ENCODE data around the gene STAP2. TPM values are rescaled to one million over a fixed set of nuclear protein-coding genes. Genes with fewer than 3 reads are reported as not detected.

The STAP2 gene
- total RNA-seq, 1 donor from 2014 or later = 35.6 TPM

GRCh38 chr19:4375164-4376027 is 36.8 kb upstream of the STAP2 start:
- peak overlapping the region; percentile 97 for H3K27ac Mint-ChIP-seq
- no peaks in the 10 kb centered on the region for H3K27me3 Mint-ChIP-seq
- DNase-seq (ENCODE audit: low spot score, unreplicated experiment) = peak; percentile 61
- peak; percentile 59 for TF ChIP-seq CTCF (IDR thresholded peaks at IDR 0.05; ENCODE audit: unreplicated experiment)
- peak overlapping the region; percentile 22 for H3K4me3 Mint-ChIP-seq (ENCODE audit: low read depth)
- peaks cover 22% of the 10 kb centered on the region for H3K4me1 Mint-ChIP-seq (ENCODE audit: low read depth)
- no peaks in the 10 kb centered on the region for H3K9me3 Mint-ChIP-seq (ENCODE audit: low read depth)
- H3K36me3 Mint-ChIP-seq (ENCODE audit: insufficient read depth) = peaks cover 3% of the 10 kb centered on the region

GRCh38 chr19:4374498-4375163 is 36.0 kb upstream of the STAP2 start:
- no peak for DNase-seq (ENCODE audit: low spot score, unreplicated experiment)
- peaks cover 3% of the 10 kb centered on the region for H3K36me3 Mint-ChIP-seq (ENCODE audit: insufficient read depth)
- H3K27me3 Mint-ChIP-seq = no peaks in the 10 kb centered on the region
- H3K9me3 Mint-ChIP-seq (ENCODE audit: low read depth) = no peaks in the 10 kb centered on the region
- TF ChIP-seq CTCF (IDR thresholded peaks at IDR 0.05; ENCODE audit: unreplicated experiment) = no peak
- H3K4me3 Mint-ChIP-seq (ENCODE audit: low read depth) = no peak overlapping the region
- peak overlapping the region; percentile 97 for H3K27ac Mint-ChIP-seq
- peaks cover 22% of the 10 kb centered on the region for H3K4me1 Mint-ChIP-seq (ENCODE audit: low read depth)

GRCh38 chr19:4373601-4374497 is 35.2 kb upstream of the STAP2 start:
- H3K27me3 Mint-ChIP-seq = no peaks in the 10 kb centered on the region
- no peak for DNase-seq (ENCODE audit: low spot score, unreplicated experiment)
- no peak for TF ChIP-seq CTCF (IDR thresholded peaks at IDR 0.05; ENCODE audit: unreplicated experiment)
- peaks cover 2% of the 10 kb centered on the region for H3K36me3 Mint-ChIP-seq (ENCODE audit: insufficient read depth)
- H3K27ac Mint-ChIP-seq = peak overlapping the region; percentile 86
- peaks cover 23% of the 10 kb centered on the region for H3K4me1 Mint-ChIP-seq (ENCODE audit: low read depth)
- no peaks in the 10 kb centered on the region for H3K9me3 Mint-ChIP-seq (ENCODE audit: low read depth)
- H3K4me3 Mint-ChIP-seq (ENCODE audit: low read depth) = no peak overlapping the region

GRCh38 chr19:4373013-4373367 is 34.4 kb upstream of the STAP2 start:
- H3K27ac Mint-ChIP-seq = no peak overlapping the region
- no peak for TF ChIP-seq CTCF (IDR thresholded peaks at IDR 0.05; ENCODE audit: unreplicated experiment)
- peaks cover 1% of the 10 kb centered on the region for H3K36me3 Mint-ChIP-seq (ENCODE audit: insufficient read depth)
- peaks cover 24% of the 10 kb centered on the region for H3K4me1 Mint-ChIP-seq (ENCODE audit: low read depth)
- no peaks in the 10 kb centered on the region for H3K27me3 Mint-ChIP-seq
- H3K9me3 Mint-ChIP-seq (ENCODE audit: low read depth) = no peaks in the 10 kb centered on the region
- H3K4me3 Mint-ChIP-seq (ENCODE audit: low read depth) = no peak overlapping the region
- no peak for DNase-seq (ENCODE audit: low spot score, unreplicated experiment)
